GM12878 (cell line): Measurements from ENCODE around the gene KATNBL1. TPM values are rescaled to one million over a fixed set of nuclear protein-coding genes. Genes with fewer than 3 reads are reported as not detected.

Source experiments
- ATAC-seq: fragments of 200-7000 bp; cut with Tn5 transposase; 3 replicates; pipeline ENCODE4 v1.9.1; 2020; ENCODE audit warnings: mild to moderate bottlenecking, moderate library complexity
- BruUV-seq: library from RNA; stranded (reverse); fragments of 400-500 nt; replicated peaks from 2 replicates; lab custom pipeline; 2021; lab: Mats Ljungman, UMichigan
- CTCF ChIA-PET: fragments of 300-600 bp; sonication (Branson Sonifier 250); formaldehyde crosslinking; extraction: SDS; loops from one replicate; lab custom pipeline; 2021; ENCODE audit warnings: inconsistent platforms; lab: Yijun Ruan, JAX
- POLR2A ChIA-PET: fragments of 350-600 bp; formaldehyde crosslinking; extraction: SDS; loops from one replicate; lab custom pipeline; 2021; ENCODE audit warnings: inconsistent platforms; lab: Charles Lee
- RAD21 ChIA-PET: fragments of 300-600 bp; sonication (Branson Sonifier 250); formaldehyde crosslinking; loops from one replicate; lab custom pipeline; 2023; ENCODE audit warnings: antibody characterized with exemption; ENCODE audit not compliant: unreplicated experiment; lab: Charles Lee
- SMC1A ChIA-PET: fragments of 300-600 bp; sonication (Branson Sonifier 250); formaldehyde crosslinking; loops from one replicate; lab custom pipeline; 2023; ENCODE audit not compliant: unreplicated experiment, uncharacterized antibody; lab: Charles Lee
- DNase-seq: peaks from one replicate; pipeline ENCODE4 v3.0.0-alpha.2; 2011; ENCODE audit warnings: low read depth, low spot score
- FAIRE-seq: peaks from 3 replicates; lab custom pipeline; 2011; peaks lifted over from hg19 to GRCh38; lab: Jason Lieb, UNC
- H2AFZ ChIP-seq: 2 replicates; pipeline ENCODE4 v1.6.0; 2011; ENCODE audit warnings: low read depth, low read length, control low read depth; ENCODE audit not compliant: control insufficient read depth
- H3K27ac ChIP-seq: 2 replicates; pipeline ENCODE4 v1.5.1; 2011; ENCODE audit warnings: control low read depth; ENCODE audit not compliant: control insufficient read depth, insufficient read depth
- H3K27me3 ChIP-seq, 2 experiments: replicated peaks in 1 of 2; 2 replicates each; pipeline versions ENCODE4 v1.6.0 to v1.6.1; 2011; ENCODE audit warnings: low read length in 1 of 2; ENCODE audit not compliant: control insufficient read depth in 2 of 2, insufficient read depth in 2 of 2
- H3K36me3 ChIP-seq, 2 experiments: 2 replicates each; pipeline ENCODE4 v1.5.1; 2011; ENCODE audit warnings: low read length in 1 of 2; ENCODE audit not compliant: control insufficient read depth in 2 of 2, insufficient read depth in 2 of 2
- H3K4me1 ChIP-seq: 2 replicates; pipeline ENCODE4 v1.6.1; 2011; ENCODE audit warnings: mild to moderate bottlenecking, low read length, moderate library complexity, mixed read lengths; ENCODE audit not compliant: control insufficient read depth, insufficient read depth
- H3K4me2 ChIP-seq: 2 replicates; pipeline ENCODE4 v1.6.0; 2011; ENCODE audit warnings: control low read depth; ENCODE audit not compliant: control insufficient read depth, insufficient read depth
- H3K4me3 ChIP-seq: fragments of 200-600 bp; sonication (generic); 2 replicates; pipeline ENCODE4 v1.5.1; 2016
- H3K79me2 ChIP-seq: 2 replicates; pipeline ENCODE4 v1.6.0; 2011; ENCODE audit warnings: low read length; ENCODE audit not compliant: control insufficient read depth, insufficient read depth
- H3K9ac ChIP-seq: 2 replicates; pipeline ENCODE4 v1.8.0; 2011; ENCODE audit warnings: low read length, control low read depth, mixed read lengths; ENCODE audit not compliant: control insufficient read depth, insufficient read depth
- H3K9me3 ChIP-seq: replicated peaks from 3 replicates; pipeline ENCODE4 v1.5.1; 2011; ENCODE audit warnings: mild to moderate bottlenecking, low read length; ENCODE audit not compliant: control insufficient read depth, insufficient read depth
- H4K20me1 ChIP-seq: 2 replicates; pipeline ENCODE4 v1.6.0; 2011; ENCODE audit not compliant: control insufficient read depth, insufficient read depth
- ATF3 ChIP-seq: IDR thresholded peaks from 2 replicates; pipeline ENCODE4 v1.6.1; 2011; ENCODE audit warnings: low read depth, mild to moderate bottlenecking, low read length, moderate library complexity, borderline replicate concordance; ENCODE audit errors: extremely low read depth
- ATF7 ChIP-seq: fragments of 450-650 bp; IDR thresholded peaks from 2 replicates; pipeline ENCODE4 v1.6.1; 2016; ENCODE audit warnings: low read depth, mild to moderate bottlenecking
- BCL3 ChIP-seq: IDR thresholded peaks from 2 replicates; pipeline ENCODE4 v1.6.1; 2011; ENCODE audit warnings: borderline replicate concordance, low read depth, mild to moderate bottlenecking, moderate library complexity, low read length; ENCODE audit not compliant: insufficient read depth, poor library complexity, severe bottlenecking
- BHLHE40 ChIP-seq, 2 experiments: fragments of 450-650 bp in 1 of 2; IDR thresholded peaks; 2 replicates each; pipeline ENCODE4 v1.6.1; 2011 to 2017; ENCODE audit warnings: low read depth in 2 of 2, borderline replicate concordance in 1 of 2, improper control_type of control experiment in 1 of 2, low read length in 1 of 2, mild to moderate bottlenecking in 1 of 2
- DPF2 ChIP-seq: fragments of 450-650 bp; IDR thresholded peaks from 2 replicates; pipeline ENCODE4 v1.6.1; 2017; ENCODE audit warnings: mild to moderate bottlenecking
- MLLT1 ChIP-seq: fragments of 450-650 bp; IDR thresholded peaks from 2 replicates; pipeline ENCODE4 v1.6.1; 2016; ENCODE audit warnings: mild to moderate bottlenecking
- MYC ChIP-seq: IDR thresholded peaks from 2 replicates; pipeline ENCODE4 v1.6.1; 2011; ENCODE audit warnings: mild to moderate bottlenecking, low read length, moderate library complexity, inconsistent platforms; ENCODE audit not compliant: insufficient read depth, insufficient replicate concordance, insufficient read length, severe bottlenecking
- NKRF ChIP-seq: fragments of 450-650 bp; conservative IDR thresholded peaks from 2 replicates; pipeline ENCODE4 v1.6.1; 2017; ENCODE audit warnings: mild to moderate bottlenecking, moderate library complexity
- PAX8 ChIP-seq: fragments of 450-650 bp; IDR thresholded peaks from 2 replicates; pipeline ENCODE4 v1.6.1; 2017; ENCODE audit warnings: mild to moderate bottlenecking, moderate library complexity
- SMARCA5 ChIP-seq: fragments of 450-650 bp; IDR thresholded peaks from 2 replicates; pipeline ENCODE4 v1.6.1; 2017; ENCODE audit warnings: mild to moderate bottlenecking
- SP1 ChIP-seq: IDR thresholded peaks from one replicate; pipeline ENCODE4 v1.6.1; 2011; ENCODE audit warnings: low read depth, low read length
- SPI1 ChIP-seq: IDR thresholded peaks from 2 replicates; pipeline ENCODE4 v1.6.1; 2011; ENCODE audit warnings: low read depth, mild to moderate bottlenecking, low read length, moderate library complexity, borderline replicate concordance; ENCODE audit not compliant: insufficient read depth
- ZNF274 ChIP-seq: IDR thresholded peaks from one replicate; pipeline ENCODE4 v1.8.0; 2011; ENCODE audit not compliant: insufficient read length, insufficient read depth
- ZSCAN29 ChIP-seq: fragments of 450-650 bp; IDR thresholded peaks from 2 replicates; pipeline ENCODE4 v1.6.1; 2017; ENCODE audit warnings: mild to moderate bottlenecking, moderate library complexity
- ZZZ3 ChIP-seq: IDR thresholded peaks from 2 replicates; pipeline ENCODE4 v1.6.1; 2011; ENCODE audit warnings: low read depth; ENCODE audit not compliant: control insufficient read depth, insufficient read length
- in situ Hi-C: fragments of 300-500 bp; cut with MboI; formaldehyde crosslinking; loops from 9 replicates; pipeline ENCODE4 v1.14.3; 2018; ENCODE audit warnings: mixed read lengths
- intact Hi-C: fragments of 100-400 bp; cut with micrococcal nuclease; formaldehyde crosslinking; loops from one replicate; pipeline ENCODE4 v1.14.2; 2022; ENCODE audit not compliant: unreplicated experiment
- polyA plus RNA-seq, 11 experiments: library from polyadenylated mRNA; depleted of rRNA in 4 of 11; unstranded in 6 of 11; stranded (reverse) in 5 of 11; fragments of >200 nt; fragmentation: Nextera tagmentation in 4 of 11; fragmentation: Illumina TruSeq in 1 of 11; extraction: Ambion mirVana in 4 of 11; extraction: Trizol in 1 of 11; gene quantifications; 1 replicate in 1 of 11; 2 replicates in 10 of 11; pipeline versions ENCODE4 v1.2.1 to v1.2.3, GENCODE V29; 2011 to 2016; ENCODE audit warnings: inconsistent platforms in 2 of 11, missing spikeins in 2 of 11, low read depth in 1 of 11
- total RNA-seq, 4 experiments: library from RNA; depleted of rRNA in 3 of 4; stranded (reverse); fragments of >200 nt in 3 of 4; fragmentation: Illumina TruSeq in 1 of 4; extraction: Trizol in 1 of 4; gene quantifications; 2 replicates each; pipeline versions ENCODE4 v1.2.1 to v1.2.3, GENCODE V29; 2013 to 2021

The KATNBL1 gene
- total and polyA plus RNA-seq, 10 of the 15 experiments (the other 5 are each of a cell fraction or from before 2014, with no cell fraction given), result 7.8 to 58.8 (median 30.1) TPM

- TF ChIP-seq ATF3, result no peak
- no peak for TF ChIP-seq SMARCA5
- no peak for TF ChIP-seq BCL3
- TF ChIP-seq, all 136 proteins: peak for 0
Observed at GRCh38 chr15:34160735-34161134, 49.2 kb downstream of the KATNBL1 start (continued).

- no peak for ATAC-seq
- Histone ChIP-seq H3K9ac (no peak overlapping the region), H3K4me2 (no peak overlapping the region), H4K20me1 (no peaks in the 10 kb centered on the region), H3K27ac (no peak overlapping the region), H3K27me3 (no peaks in the 10 kb centered on the region), H3K4me3 (no peak overlapping the region), H3K36me3 (peaks cover 1 to 13% of the 10 kb centered on the region in 2 experiments), H3K4me1 (no peaks in the 10 kb centered on the region), H3K9me3 (peaks cover 36% of the 10 kb centered on the region), H2AFZ (no peak overlapping the region), H3K79me2 (no peaks in the 10 kb centered on the region)
- ChIA-PET CTCF (no interaction called here), RAD21 (no interaction called here), POLR2A (no interaction called here), SMC1A (no interaction called here)
- no peak for DNase-seq
- in situ Hi-C loops (no loop called here), intact Hi-C loops (no loop called here)
- BruUV-seq, result no TSS peak
- no peak for FAIRE-seq
- TF ChIP-seq SP1, result no peak
- TF ChIP-seq BHLHE40 (IDR thresholded peaks at IDR 0.05; ENCODE audit: borderline replicate concordance in 1 of 2, low read depth in 2 of 2, low read length in 1 of 2), result no peak
- no peak for TF ChIP-seq ATF7
- no peak for TF ChIP-seq ZZZ3
- no peak for TF ChIP-seq SPI1
- no peak for TF ChIP-seq NKRF
- no peak for TF ChIP-seq ZNF274
- TF ChIP-seq MYC, result no peak
- no peak for TF ChIP-seq PAX8
- TF ChIP-seq MLLT1, result no peak
- no peak for TF ChIP-seq ZSCAN29
- no peak for TF ChIP-seq DPF2
Observed at GRCh38 chr15:34158355-34158754, 51.5 kb downstream of the KATNBL1 start.
